ENCODE measurements around the gene CLN6.

The CLN6 gene

GRCh38 chr15:68229386-68230156 lies at the start of gene CLN6:
Gene CLN6 (minus strand): TSS chr15:68229728. CDS start chr15:68229584, 144 bp downstream.
- H3K4me3 ChIP-seq (ENCODE audit: low read length), result peak within 1 kb of the TSS; percentile 76
- H3K4me1 ChIP-seq (ENCODE audit: control insufficient read depth, insufficient read depth, low read length), result peaks cover 13% of the 10 kb centered on the region
- H3K27ac ChIP-seq (ENCODE audit: low read depth, low read length), result peak within 1 kb of the TSS; percentile 77
- H3K36me3 ChIP-seq (ENCODE audit: control insufficient read depth, insufficient read depth, low read length), result no peaks in the 10 kb centered on the region
- H3K9ac ChIP-seq (ENCODE audit: low read length), result no peak within 1 kb of the TSS
- no peaks in the 10 kb centered on the region for H3K27me3 ChIP-seq (ENCODE audit: control insufficient read depth, insufficient read depth, low read length)

GRCh38 chr15:68278595-68279405 lies 49.3 kb upstream of the CLN6 start:
- H3K4me3 ChIP-seq (ENCODE audit: low read length), result peak overlapping the region; percentile 100
- peak overlapping the region; percentile 100 for H3K27ac ChIP-seq (ENCODE audit: low read depth, low read length)
- H3K36me3 ChIP-seq (ENCODE audit: control insufficient read depth, insufficient read depth, low read length), result no peaks in the 10 kb centered on the region
- peak overlapping the region; percentile 77 for H3K9ac ChIP-seq (ENCODE audit: low read length)
- H3K4me1 ChIP-seq (ENCODE audit: control insufficient read depth, insufficient read depth, low read length), result peaks cover 26% of the 10 kb centered on the region
- no peaks in the 10 kb centered on the region for H3K27me3 ChIP-seq (ENCODE audit: control insufficient read depth, insufficient read depth, low read length)

GRCh38 chr15:68278345-68278594 lies 48.7 kb upstream of the CLN6 start:
- peaks cover 26% of the 10 kb centered on the region for H3K4me1 ChIP-seq (ENCODE audit: control insufficient read depth, insufficient read depth, low read length)
- no peaks in the 10 kb centered on the region for H3K27me3 ChIP-seq (ENCODE audit: control insufficient read depth, insufficient read depth, low read length)
- no peaks in the 10 kb centered on the region for H3K36me3 ChIP-seq (ENCODE audit: control insufficient read depth, insufficient read depth, low read length)
- H3K9ac ChIP-seq (ENCODE audit: low read length), result peak overlapping the region; percentile 77
- peak overlapping the region; percentile 100 for H3K27ac ChIP-seq (ENCODE audit: low read depth, low read length)
- H3K4me3 ChIP-seq (ENCODE audit: low read length), result peak overlapping the region; percentile 100

GRCh38 chr15:68277603-68278344 lies 48.2 kb upstream of the CLN6 start, which contains the start of gene FEM1B:
Gene FEM1B (plus strand): TSS chr15:68277745. CDS start chr15:68278418, 673 bp downstream.
- peak within 1 kb of the TSS; percentile 100 for H3K27ac ChIP-seq (ENCODE audit: low read depth, low read length)
- H3K4me3 ChIP-seq (ENCODE audit: low read length), result peak within 1 kb of the TSS; percentile 100
- H3K27me3 ChIP-seq (ENCODE audit: control insufficient read depth, insufficient read depth, low read length), result no peaks in the 10 kb centered on the region
- H3K4me1 ChIP-seq (ENCODE audit: control insufficient read depth, insufficient read depth, low read length), result peaks cover 28% of the 10 kb centered on the region
- H3K36me3 ChIP-seq (ENCODE audit: control insufficient read depth, insufficient read depth, low read length), result no peaks in the 10 kb centered on the region
- peak within 1 kb of the TSS; percentile 89 for H3K9ac ChIP-seq (ENCODE audit: low read length)

GRCh38 chr15:68277131-68277602 lies 47.6 kb upstream of the CLN6 start:
- H3K4me3 ChIP-seq (ENCODE audit: low read length), result peak overlapping the region; percentile 100
- peak overlapping the region; percentile 89 for H3K9ac ChIP-seq (ENCODE audit: low read length)
- peak overlapping the region; percentile 100 for H3K27ac ChIP-seq (ENCODE audit: low read depth, low read length)
- H3K4me1 ChIP-seq (ENCODE audit: control insufficient read depth, insufficient read depth, low read length), result peaks cover 34% of the 10 kb centered on the region
- H3K27me3 ChIP-seq (ENCODE audit: control insufficient read depth, insufficient read depth, low read length), result no peaks in the 10 kb centered on the region
- H3K36me3 ChIP-seq (ENCODE audit: control insufficient read depth, insufficient read depth, low read length), result no peaks in the 10 kb centered on the region

GRCh38 chr15:68276668-68277067 lies 47.1 kb upstream of the CLN6 start:
- Histone ChIP-seq H3K27me3 (ENCODE audit: control insufficient read depth, insufficient read depth, low read length) (no peaks in the 10 kb centered on the region), H3K27ac (ENCODE audit: low read depth, low read length) (peak overlapping the region; percentile 100), H3K4me3 (ENCODE audit: low read length) (peak overlapping the region; percentile 100), H3K9ac (ENCODE audit: low read length) (peak overlapping the region; percentile 89), H3K4me1 (ENCODE audit: control insufficient read depth, insufficient read depth, low read length) (peaks cover 34% of the 10 kb centered on the region), H3K36me3 (ENCODE audit: control insufficient read depth, insufficient read depth, low read length) (no peaks in the 10 kb centered on the region)

- H3K27me3 ChIP-seq (ENCODE audit: control insufficient read depth, insufficient read depth, low read length), result no peaks in the 10 kb centered on the region
- no peaks in the 10 kb centered on the region for H3K36me3 ChIP-seq (ENCODE audit: control insufficient read depth, insufficient read depth, low read length)
- H3K4me3 ChIP-seq (ENCODE audit: low read length), result no peak overlapping the region
- H3K4me1 ChIP-seq (ENCODE audit: control insufficient read depth, insufficient read depth, low read length), result peaks cover 28% of the 10 kb centered on the region
- H3K27ac ChIP-seq (ENCODE audit: low read depth, low read length), result peak overlapping the region; percentile 100
- no peak overlapping the region for H3K9ac ChIP-seq (ENCODE audit: low read length)
Measured at GRCh38 chr15:68275165-68275746, 45.7 kb upstream of the CLN6 start.

- Histone ChIP-seq H3K4me1 (ENCODE audit: control insufficient read depth, insufficient read depth, low read length) (peaks cover 28% of the 10 kb centered on the region), H3K9ac (ENCODE audit: low read length) (no peak overlapping the region), H3K36me3 (ENCODE audit: control insufficient read depth, insufficient read depth, low read length) (no peaks in the 10 kb centered on the region), H3K27me3 (ENCODE audit: control insufficient read depth, insufficient read depth, low read length) (no peaks in the 10 kb centered on the region), H3K4me3 (ENCODE audit: low read length) (no peak overlapping the region), H3K27ac (ENCODE audit: low read depth, low read length) (no peak overlapping the region)
Measured at GRCh38 chr15:68274201-68274848, 44.8 kb upstream of the CLN6 start.

GRCh38 chr15:68272721-68273271 lies 43.3 kb upstream of the CLN6 start:
- Histone ChIP-seq H3K9ac (ENCODE audit: low read length) (no peak overlapping the region), H3K27ac (ENCODE audit: low read depth, low read length) (peak overlapping the region; percentile 90), H3K36me3 (ENCODE audit: control insufficient read depth, insufficient read depth, low read length) (no peaks in the 10 kb centered on the region), H3K27me3 (ENCODE audit: control insufficient read depth, insufficient read depth, low read length) (no peaks in the 10 kb centered on the region), H3K4me3 (ENCODE audit: low read length) (no peak overlapping the region), H3K4me1 (ENCODE audit: control insufficient read depth, insufficient read depth, low read length) (peaks cover 26% of the 10 kb centered on the region)

- Histone ChIP-seq H3K27me3 (ENCODE audit: control insufficient read depth, insufficient read depth, low read length) (no peaks in the 10 kb centered on the region), H3K4me3 (ENCODE audit: low read length) (peak overlapping the region; percentile 47), H3K9ac (ENCODE audit: low read length) (no peak overlapping the region), H3K36me3 (ENCODE audit: control insufficient read depth, insufficient read depth, low read length) (no peaks in the 10 kb centered on the region), H3K4me1 (ENCODE audit: control insufficient read depth, insufficient read depth, low read length) (peaks cover 25% of the 10 kb centered on the region), H3K27ac (ENCODE audit: low read depth, low read length) (peak overlapping the region; percentile 90)
Measured at GRCh38 chr15:68271854-68272471, 42.4 kb upstream of the CLN6 start.

- Histone ChIP-seq H3K4me3 (ENCODE audit: low read length) (no peak overlapping the region), H3K27me3 (ENCODE audit: control insufficient read depth, insufficient read depth, low read length) (no peaks in the 10 kb centered on the region), H3K9ac (ENCODE audit: low read length) (no peak overlapping the region), H3K27ac (ENCODE audit: low read depth, low read length) (no peak overlapping the region), H3K4me1 (ENCODE audit: control insufficient read depth, insufficient read depth, low read length) (peaks cover 14% of the 10 kb centered on the region), H3K36me3 (ENCODE audit: control insufficient read depth, insufficient read depth, low read length) (no peaks in the 10 kb centered on the region)
Measured at GRCh38 chr15:68268405-68268804, 38.9 kb upstream of the CLN6 start.

Data from rectal smooth muscle tissue (tissue), 1 donor.